HG02981 (cell line): ENCODE measurements around the gene CRMP1.

Source experiments
- ATAC-seq: cut with Tn5 transposase; IDR thresholded peaks from one replicate; pipeline ENCODE4 v1.9.1; 2021; ENCODE audit warnings: mild to moderate bottlenecking, moderate library complexity; ENCODE audit not compliant: unreplicated experiment

The CRMP1 gene

GRCh38 chr4:5801696-5802095, 91.2 kb downstream of the CRMP1 start:
- no peak for ATAC-seq

DNA sequence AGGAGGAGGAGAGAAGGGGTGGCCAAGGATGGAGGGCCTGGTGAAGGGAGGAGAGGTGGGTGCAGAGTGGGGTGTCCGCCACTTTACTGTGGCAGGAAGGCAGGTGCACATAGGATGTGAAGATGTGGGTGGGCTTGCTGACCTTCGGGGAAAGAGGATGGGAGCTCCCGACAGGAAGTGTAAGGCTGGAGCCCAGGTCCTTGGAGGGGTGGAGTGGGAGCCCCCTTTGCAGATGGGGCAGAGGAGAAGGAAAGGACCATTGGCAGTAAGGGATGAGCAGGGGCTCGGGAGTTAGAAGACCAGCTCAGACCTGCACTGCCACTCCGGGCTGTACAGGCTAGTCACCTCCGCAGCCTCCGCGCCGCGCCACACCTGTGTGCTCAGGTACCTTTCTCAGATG, 92.4 kb downstream of the CRMP1 start:
- ATAC-seq, result no peak

DNA sequence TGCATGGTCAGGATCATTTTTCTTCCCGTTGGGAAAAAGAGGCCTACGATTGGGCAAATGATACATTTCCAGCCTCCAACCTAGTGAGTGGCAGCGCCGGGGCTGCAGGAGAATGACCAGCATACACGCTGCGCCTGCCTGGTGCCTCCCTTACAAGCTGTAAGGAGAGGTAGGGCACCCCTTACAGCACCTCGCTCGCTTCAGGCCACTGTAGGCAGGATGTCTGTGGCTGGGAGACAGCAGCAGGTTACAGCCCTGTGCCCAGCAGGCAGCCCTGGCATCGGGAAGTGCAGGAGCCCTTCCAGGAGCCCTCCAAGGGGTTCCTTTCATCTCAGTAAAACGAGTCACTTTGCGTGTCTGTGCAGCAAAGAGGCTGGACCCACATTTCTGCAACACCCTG, 93.5 kb downstream of the CRMP1 start:
- ATAC-seq, result no peak

GRCh38 chr4:5798946-5799345, 93.9 kb downstream of the CRMP1 start:
- no peak for ATAC-seq

- ATAC-seq, result no peak
Observed at GRCh38 chr4:5798462-5798861, 94.4 kb downstream of the CRMP1 start.

- no peak for ATAC-seq
Observed at GRCh38 chr4:5797866-5798265, 95.0 kb downstream of the CRMP1 start.

DNA sequence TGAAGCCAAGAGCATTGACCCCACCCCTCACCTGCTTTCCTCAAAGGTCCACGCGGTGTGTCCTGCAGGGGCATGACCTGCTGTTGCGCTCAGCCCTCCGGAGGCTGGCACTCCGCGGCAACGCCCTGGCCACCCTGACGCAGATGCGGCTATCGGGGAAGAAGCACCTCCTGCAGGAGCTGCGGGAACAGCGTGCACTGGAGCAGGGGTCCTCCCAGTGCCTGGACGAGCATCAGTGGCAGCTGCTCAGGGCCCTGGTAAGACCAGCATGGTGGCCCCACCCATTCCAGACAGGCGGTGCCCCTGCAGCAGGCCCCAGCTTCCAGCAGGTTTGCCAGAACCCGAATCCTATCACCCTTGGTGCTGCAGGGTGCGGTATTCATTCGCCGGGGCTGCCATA, 95.9 kb downstream of the CRMP1 start:
- ATAC-seq, result no peak

- no peak for ATAC-seq
Observed at GRCh38 chr4:5795580-5795979, 97.3 kb downstream of the CRMP1 start.

DNA sequence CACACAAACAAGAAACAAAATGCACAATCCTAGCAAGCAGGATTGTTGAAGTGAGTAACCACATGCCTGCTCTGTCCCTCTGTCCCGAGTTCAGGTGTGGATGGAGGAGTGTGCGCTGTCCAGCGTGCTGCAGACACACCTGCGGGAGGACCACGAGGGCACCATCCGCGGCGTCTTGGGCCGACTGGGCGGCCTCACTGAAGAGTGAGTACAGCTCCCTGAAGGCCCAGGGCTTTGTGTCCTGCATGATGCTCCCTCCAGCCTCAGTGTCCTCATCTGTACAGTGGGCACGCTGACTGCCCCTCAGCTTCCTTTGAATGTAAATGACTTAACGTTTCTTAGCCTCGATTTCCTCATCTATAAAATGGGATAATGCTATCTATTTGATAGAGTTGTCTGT, 99.4 kb downstream of the CRMP1 start:
- no peak for ATAC-seq

DNA sequence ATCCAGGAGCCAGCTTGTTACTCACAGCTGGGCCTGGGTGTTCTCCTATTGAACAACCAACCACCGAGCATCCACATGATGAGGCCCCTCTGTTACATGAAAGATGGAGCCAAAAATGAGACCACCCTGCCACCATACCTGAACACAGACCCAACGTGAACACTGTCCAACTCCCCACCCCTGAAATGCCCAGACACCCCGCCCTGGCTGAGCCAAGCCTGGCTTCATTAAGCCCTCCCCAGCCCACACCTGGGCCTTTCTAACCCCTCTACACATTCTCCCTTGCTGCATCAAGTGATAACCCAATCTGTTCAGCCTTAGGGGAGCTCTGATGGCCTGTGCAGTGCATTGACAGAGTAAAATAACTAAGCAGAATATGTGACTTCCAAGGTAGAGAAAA, 101.2 kb downstream of the CRMP1 start:
- ATAC-seq, result no peak

GRCh38 chr4:5790546-5790857, 102.4 kb downstream of the CRMP1 start:
- no peak for ATAC-seq

GRCh38 chr4:5789141-5789540, 103.7 kb downstream of the CRMP1 start:
- no peak for ATAC-seq

DNA sequence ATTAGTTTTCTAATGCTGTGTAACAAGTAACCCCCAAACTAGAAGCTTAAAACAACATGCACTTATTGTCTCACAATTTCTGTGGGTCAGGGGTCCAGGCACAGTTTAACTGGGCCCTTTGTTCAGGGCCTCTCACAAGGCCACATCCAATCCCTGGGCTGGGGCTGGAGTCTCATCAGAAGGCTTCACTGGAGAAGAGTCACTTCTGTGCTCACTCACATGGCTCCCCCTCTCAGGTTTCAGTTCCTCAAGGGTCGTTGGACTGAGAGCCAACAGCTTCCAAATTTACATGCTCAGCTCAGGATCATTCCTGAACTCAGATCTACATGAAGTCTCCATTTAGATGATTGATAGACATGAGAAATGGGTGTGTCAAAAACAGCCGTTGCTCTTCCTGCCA, 104.7 kb downstream of the CRMP1 start:
- ATAC-seq, result no peak

GRCh38 chr4:5787311-5787710, 105.6 kb downstream of the CRMP1 start:
- no peak for ATAC-seq

GRCh38 chr4:5785806-5786680, 106.8 kb downstream of the CRMP1 start:
- ATAC-seq, result no peak

DNA sequence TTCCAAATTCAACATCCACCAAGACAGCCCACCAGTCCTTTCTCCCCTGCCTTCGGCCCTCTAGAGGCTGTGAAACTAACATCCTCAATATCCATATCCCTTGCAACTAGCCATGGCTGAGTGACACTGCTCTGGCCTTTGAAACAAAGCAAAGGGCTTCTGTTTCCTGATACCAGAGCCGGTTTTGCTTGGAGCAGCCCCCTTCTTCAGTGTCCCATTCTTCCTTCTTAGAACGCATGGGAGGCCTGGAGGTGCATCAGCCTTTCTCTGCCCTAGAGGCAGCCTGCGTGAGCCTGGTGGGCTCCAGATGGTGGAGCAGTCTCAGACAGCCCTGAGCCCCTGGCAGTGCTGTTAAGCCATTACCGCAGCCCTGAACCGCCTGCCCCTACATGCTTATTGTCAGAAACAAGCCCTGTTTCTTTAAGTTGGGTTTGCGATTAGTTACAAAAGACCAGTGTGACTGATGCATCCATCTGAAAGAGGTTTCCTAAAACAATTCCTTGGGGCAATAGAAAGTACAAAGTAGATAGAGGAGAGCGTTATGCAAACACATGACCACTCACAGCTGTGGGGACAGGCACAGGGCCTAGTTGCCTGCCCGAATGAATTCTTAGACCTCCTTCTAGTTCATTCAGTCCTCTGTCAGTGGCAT, 107.8 kb downstream of the CRMP1 start:
- ATAC-seq, result no peak

- no peak for ATAC-seq
Observed at GRCh38 chr4:5784021-5784420, 108.9 kb downstream of the CRMP1 start.

- ATAC-seq, result no peak
Observed at GRCh38 chr4:5783486-5783885, 109.4 kb downstream of the CRMP1 start.

GRCh38 chr4:5782829-5783476, 109.9 kb downstream of the CRMP1 start:
- ATAC-seq, result no peak

GRCh38 chr4:5781691-5782090, 111.2 kb downstream of the CRMP1 start:
- ATAC-seq, result no peak

DNA sequence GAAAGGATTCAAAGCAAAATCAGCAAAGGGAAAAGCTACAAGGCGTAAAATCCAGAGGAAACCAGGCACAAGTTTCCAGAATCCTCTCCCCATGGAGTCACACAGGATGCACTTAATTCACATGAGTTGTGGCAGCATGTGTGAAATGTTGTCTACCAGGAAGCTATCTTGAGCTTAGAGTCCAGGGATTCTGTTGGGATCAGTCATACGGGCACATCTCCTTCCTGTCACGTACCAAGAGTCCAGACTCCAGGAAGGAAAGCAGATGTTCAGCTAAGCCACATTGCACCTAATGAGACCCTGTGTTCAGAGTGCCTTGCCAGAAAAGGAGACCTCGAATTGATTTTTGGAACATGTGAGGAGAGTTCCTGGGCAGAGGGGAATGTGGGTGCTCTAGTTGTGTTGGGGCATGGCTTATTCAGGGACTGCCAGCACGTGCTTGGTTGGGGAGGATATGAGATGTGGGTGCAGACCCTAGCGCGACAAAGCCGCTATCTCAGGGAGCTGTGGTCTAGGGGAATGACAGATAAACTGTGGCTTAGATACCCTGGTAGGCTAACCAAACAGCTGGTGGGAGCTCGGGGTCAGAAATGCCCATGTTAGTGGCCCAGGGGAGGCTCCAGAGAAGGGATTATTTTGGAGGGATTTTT, 111.9 kb downstream of the CRMP1 start:
- ATAC-seq, result no peak

DNA sequence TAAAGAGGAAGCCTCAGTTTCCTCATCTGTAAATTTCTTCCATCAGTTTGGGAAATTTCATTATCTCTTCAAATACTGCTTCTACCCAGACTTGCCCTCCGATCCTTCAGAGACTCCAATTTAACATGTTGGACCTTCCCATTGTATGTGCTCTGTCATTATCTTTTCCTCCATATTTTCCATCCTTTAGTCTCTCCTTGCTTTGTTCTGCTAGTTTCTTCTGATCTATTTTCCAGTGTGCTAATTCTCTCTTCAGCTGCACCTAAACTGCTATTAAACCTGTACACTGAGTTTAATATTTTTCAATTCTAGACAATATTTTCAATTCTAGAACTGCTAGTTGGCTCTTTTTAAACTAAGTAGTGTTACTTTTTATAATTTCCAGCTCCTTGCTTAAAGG, 116.4 kb downstream of the CRMP1 start:
- no peak for ATAC-seq
